ENCODE data around the gene ANKLE1.

DNA sequence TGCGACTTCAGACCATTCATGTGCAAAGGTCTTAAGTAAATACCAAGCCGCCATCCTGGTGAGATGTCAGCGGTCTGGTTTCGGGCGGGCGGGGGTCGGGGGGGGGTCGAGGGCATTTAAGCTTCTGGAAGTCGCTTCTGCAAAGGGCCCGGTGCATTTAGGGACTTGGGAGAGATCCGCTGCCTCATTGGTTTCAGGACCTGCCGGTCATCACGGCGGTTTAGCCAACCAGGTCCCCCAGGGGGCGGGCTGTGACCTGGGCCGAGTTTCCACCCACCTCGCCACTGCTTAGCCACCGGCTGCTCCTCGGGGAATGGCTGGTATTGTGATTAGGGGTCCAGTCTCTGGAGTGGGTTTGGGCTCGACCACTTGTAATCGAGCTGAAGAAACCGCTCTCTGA is 7.8 kb downstream of the ANKLE1 start:
- TF ChIP-seq, protein P1, sequence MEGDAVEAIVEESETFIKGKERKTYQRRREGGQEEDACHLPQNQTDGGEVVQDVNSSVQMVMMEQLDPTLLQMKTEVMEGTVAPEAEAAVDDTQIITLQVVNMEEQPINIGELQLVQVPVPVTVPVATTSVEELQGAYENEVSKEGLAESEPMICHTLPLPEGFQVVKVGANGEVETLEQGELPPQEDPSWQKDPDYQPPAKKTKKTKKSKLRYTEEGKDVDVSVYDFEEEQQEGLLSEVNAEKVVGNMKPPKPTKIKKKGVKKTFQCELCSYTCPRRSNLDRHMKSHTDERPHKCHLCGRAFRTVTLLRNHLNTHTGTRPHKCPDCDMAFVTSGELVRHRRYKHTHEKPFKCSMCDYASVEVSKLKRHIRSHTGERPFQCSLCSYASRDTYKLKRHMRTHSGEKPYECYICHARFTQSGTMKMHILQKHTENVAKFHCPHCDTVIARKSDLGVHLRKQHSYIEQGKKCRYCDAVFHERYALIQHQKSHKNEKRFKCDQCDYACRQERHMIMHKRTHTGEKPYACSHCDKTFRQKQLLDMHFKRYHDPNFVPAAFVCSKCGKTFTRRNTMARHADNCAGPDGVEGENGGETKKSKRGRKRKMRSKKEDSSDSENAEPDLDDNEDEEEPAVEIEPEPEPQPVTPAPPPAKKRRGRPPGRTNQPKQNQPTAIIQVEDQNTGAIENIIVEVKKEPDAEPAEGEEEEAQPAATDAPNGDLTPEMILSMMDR (IDR thresholded peaks at IDR 0.05), result no peak
- TF ChIP-seq ZNF416 (CRISPR knock-in tag; IDR thresholded peaks at IDR 0.05), result no peak
- no peak for TF ChIP-seq NFE2L1 (CRISPR knock-in tag; IDR thresholded peaks at IDR 0.05)
- TF ChIP-seq, protein P2, sequence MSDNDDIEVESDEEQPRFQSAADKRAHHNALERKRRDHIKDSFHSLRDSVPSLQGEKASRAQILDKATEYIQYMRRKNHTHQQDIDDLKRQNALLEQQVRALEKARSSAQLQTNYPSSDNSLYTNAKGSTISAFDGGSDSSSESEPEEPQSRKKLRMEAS (CRISPR knock-in tag; IDR thresholded peaks at IDR 0.05), result no peak
- TF ChIP-seq, protein P3, sequence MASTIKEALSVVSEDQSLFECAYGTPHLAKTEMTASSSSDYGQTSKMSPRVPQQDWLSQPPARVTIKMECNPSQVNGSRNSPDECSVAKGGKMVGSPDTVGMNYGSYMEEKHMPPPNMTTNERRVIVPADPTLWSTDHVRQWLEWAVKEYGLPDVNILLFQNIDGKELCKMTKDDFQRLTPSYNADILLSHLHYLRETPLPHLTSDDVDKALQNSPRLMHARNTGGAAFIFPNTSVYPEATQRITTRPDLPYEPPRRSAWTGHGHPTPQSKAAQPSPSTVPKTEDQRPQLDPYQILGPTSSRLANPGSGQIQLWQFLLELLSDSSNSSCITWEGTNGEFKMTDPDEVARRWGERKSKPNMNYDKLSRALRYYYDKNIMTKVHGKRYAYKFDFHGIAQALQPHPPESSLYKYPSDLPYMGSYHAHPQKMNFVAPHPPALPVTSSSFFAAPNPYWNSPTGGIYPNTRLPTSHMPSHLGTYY (CRISPR knock-in tag; IDR thresholded peaks at IDR 0.05), result no peak
- TF ChIP-seq TP53 (CRISPR knock-in tag; IDR thresholded peaks at IDR 0.05), result no peak
- no peak for TF ChIP-seq FOXP1 (CRISPR knock-in tag; IDR thresholded peaks at IDR 0.05; ENCODE audit: borderline replicate concordance)
- no peak for TF ChIP-seq ZNF121 (CRISPR knock-in tag; IDR thresholded peaks at IDR 0.05)
- TF ChIP-seq NR1H2 (CRISPR knock-in tag; IDR thresholded peaks at IDR 0.05), result no peak
- TF ChIP-seq, protein P4, sequence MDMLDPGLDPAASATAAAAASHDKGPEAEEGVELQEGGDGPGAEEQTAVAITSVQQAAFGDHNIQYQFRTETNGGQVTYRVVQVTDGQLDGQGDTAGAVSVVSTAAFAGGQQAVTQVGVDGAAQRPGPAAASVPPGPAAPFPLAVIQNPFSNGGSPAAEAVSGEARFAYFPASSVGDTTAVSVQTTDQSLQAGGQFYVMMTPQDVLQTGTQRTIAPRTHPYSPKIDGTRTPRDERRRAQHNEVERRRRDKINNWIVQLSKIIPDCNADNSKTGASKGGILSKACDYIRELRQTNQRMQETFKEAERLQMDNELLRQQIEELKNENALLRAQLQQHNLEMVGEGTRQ (CRISPR knock-in tag; IDR thresholded peaks at IDR 0.05), result no peak
- TF ChIP-seq, protein P5, sequence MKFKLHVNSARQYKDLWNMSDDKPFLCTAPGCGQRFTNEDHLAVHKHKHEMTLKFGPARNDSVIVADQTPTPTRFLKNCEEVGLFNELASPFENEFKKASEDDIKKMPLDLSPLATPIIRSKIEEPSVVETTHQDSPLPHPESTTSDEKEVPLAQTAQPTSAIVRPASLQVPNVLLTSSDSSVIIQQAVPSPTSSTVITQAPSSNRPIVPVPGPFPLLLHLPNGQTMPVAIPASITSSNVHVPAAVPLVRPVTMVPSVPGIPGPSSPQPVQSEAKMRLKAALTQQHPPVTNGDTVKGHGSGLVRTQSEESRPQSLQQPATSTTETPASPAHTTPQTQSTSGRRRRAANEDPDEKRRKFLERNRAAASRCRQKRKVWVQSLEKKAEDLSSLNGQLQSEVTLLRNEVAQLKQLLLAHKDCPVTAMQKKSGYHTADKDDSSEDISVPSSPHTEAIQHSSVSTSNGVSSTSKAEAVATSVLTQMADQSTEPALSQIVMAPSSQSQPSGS (CRISPR knock-in tag; IDR thresholded peaks at IDR 0.05; ENCODE audit: borderline replicate concordance, low read depth), result no peak
- TF ChIP-seq GABPB1 (CRISPR knock-in tag; IDR thresholded peaks at IDR 0.05), result no peak
- TF ChIP-seq ZNF138 (CRISPR knock-in tag; conservative IDR thresholded peaks at IDR 0.05), result no peak

Measured in WTC11 (cell line).